HEK293T (cell line): ENCODE measurements around the gene FAM107B.

Experiments used
- ELF4 ChIP-seq: fragments of 450-650 bp; IDR thresholded peaks from 2 replicates; pipeline ENCODE4 v1.6.1; 2017; ENCODE audit warnings: antibody characterized with exemption
- FOXA1 ChIP-seq: fragments of 450-650 bp; IDR thresholded peaks from 2 replicates; pipeline ENCODE4 v1.6.1; 2016; ENCODE audit warnings: mild to moderate bottlenecking
- FOXK2 ChIP-seq: fragments of 450-650 bp; IDR thresholded peaks from 2 replicates; pipeline ENCODE4 v1.6.1; 2016; ENCODE audit warnings: mild to moderate bottlenecking
- FOXM1 ChIP-seq: fragments of 450-650 bp; IDR thresholded peaks from 2 replicates; pipeline ENCODE4 v1.6.1; 2017; ENCODE audit warnings: mild to moderate bottlenecking, borderline replicate concordance
- SP1 ChIP-seq: fragments of 450-650 bp; IDR thresholded peaks from 2 replicates; pipeline ENCODE4 v1.6.1; 2017
- SUZ12 ChIP-seq: fragments of 450-650 bp; IDR thresholded peaks from 2 replicates; pipeline ENCODE4 v1.6.1; 2016; ENCODE audit warnings: mild to moderate bottlenecking
- TARDBP ChIP-seq: fragments of 450-650 bp; IDR thresholded peaks from 2 replicates; pipeline ENCODE4 v1.6.1; 2016
- ZNF384 ChIP-seq: fragments of 450-650 bp; IDR thresholded peaks from 2 replicates; pipeline ENCODE4 v1.6.1; 2016

- TF ChIP-seq SUZ12 (no peak), SP1 (no peak), FOXK2 (no peak), ELF4 (no peak), TARDBP (no peak), FOXM1 (no peak), FOXA1 (no peak), ZNF384 (no peak)
Observed at GRCh38 chr10:14623931-14624330, 150.8 kb downstream of the FAM107B start.
